PC-9 (cell line): ENCODE results near the gene SPPL3.

Source experiments
- CTCF ChIP-seq: fragments of 200-600 bp; sonication (generic); conservative IDR thresholded peaks from 2 replicates; pipeline ENCODE4 v1.6.1; 2017; ENCODE audit warnings: mixed run types, antibody characterized with exemption, mild to moderate bottlenecking, moderate library complexity
- EZH2 ChIP-seq: fragments of 200-600 bp; sonication (generic); IDR thresholded peaks from 2 replicates; pipeline ENCODE4 v1.8.0; 2017; ENCODE audit warnings: antibody characterized with exemption, low read depth

- TF ChIP-seq CTCF: no peak
- TF ChIP-seq EZH2: no peak
These were observed 191.5 kb downstream of the SPPL3 start for GRCh38 chr12:120712610-120713009.
